ENCODE results near the gene RBBP5. TPM values are rescaled to one million over a fixed set of nuclear protein-coding genes. Genes with fewer than 3 reads are reported as not detected.
A peak's percentile ranks its signal among the peaks of the same experiment; 100 is the strongest.

The RBBP5 gene
- total RNA-seq, 3 donors from 2014 or later (not counting 1 experiment from before 2014, with no cell fraction given), result 13.9 to 18.2 (median 17.8) TPM

DNA sequence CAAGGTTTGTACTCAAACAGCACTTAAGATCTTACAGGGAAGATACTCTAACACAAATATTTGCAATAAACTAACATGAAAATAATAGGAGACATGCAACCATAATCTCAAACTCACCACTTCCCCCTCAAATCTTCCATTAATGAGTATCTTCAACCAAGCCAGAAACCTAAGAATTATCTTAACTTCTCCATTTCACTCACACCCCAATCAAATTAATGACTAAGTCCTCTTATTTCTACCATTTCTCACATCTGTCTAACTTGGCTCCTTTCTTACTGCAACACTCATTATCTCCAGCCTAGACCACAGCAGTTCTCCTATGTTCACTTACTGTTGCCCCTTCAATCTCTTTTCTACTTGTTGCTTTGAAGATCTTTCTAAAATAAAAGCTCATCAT lies 10.4 kb downstream of the RBBP5 start:
- H3K9me3 ChIP-seq (ENCODE audit: control insufficient read depth, insufficient read depth, low read length), result no peaks in the 10 kb centered on the region
- no peaks in the 10 kb centered on the region for H3K27me3 Mint-ChIP-seq (ENCODE audit: low read depth in 2 of 2)
- H3K4me3 Mint-ChIP-seq, result no peak overlapping the region
- no peaks in the 10 kb centered on the region for H3K36me3 Mint-ChIP-seq
- no peaks in the 10 kb centered on the region for H3K27me3 ChIP-seq (ENCODE audit: control insufficient read depth, insufficient read depth, low read length)
- intact Hi-C loops (cut with micrococcal nuclease), result no loop called here
- H3K27ac Mint-ChIP-seq, result no peak overlapping the region
- H3K9me3 Mint-ChIP-seq, result no peaks in the 10 kb centered on the region
- no peaks in the 10 kb centered on the region for H3K4me1 ChIP-seq (ENCODE audit: control insufficient read depth, insufficient read depth, low read length)
- ATAC-seq (no peak), DNase-seq (no peak)
- no peak overlapping the region for H3K27ac ChIP-seq (ENCODE audit: low read length)
- H3K4me1 Mint-ChIP-seq, result peaks cover 5 to 6% of the 10 kb centered on the region in 2 donors
- no peak for TF ChIP-seq CTCF (IDR thresholded peaks at IDR 0.05)
- H3K4me3 ChIP-seq (ENCODE audit: low read length), result no peak overlapping the region
- peaks cover 47% of the 10 kb centered on the region for H3K36me3 ChIP-seq (ENCODE audit: control insufficient read depth, insufficient read depth, low read length)

GRCh38 chr1:205109711-205110110 lies 12.1 kb downstream of the RBBP5 start:
- H3K9me3 Mint-ChIP-seq, result no peaks in the 10 kb centered on the region
- WGBS (ENCODE audit: insufficient coverage), result 97% methylated on average over 5 of the region's 5 CpGs
- Histone ChIP-seq H3K36me3 (ENCODE audit: control insufficient read depth, insufficient read depth, low read length) (peaks cover 50% of the 10 kb centered on the region), H3K4me1 (ENCODE audit: control insufficient read depth, insufficient read depth, low read length) (no peaks in the 10 kb centered on the region), H3K4me3 (ENCODE audit: low read length) (no peak overlapping the region), H3K27me3 (ENCODE audit: control insufficient read depth, insufficient read depth, low read length) (no peaks in the 10 kb centered on the region), H3K27ac (ENCODE audit: low read length) (no peak overlapping the region), H3K9me3 (ENCODE audit: control insufficient read depth, insufficient read depth, low read length) (no peaks in the 10 kb centered on the region)
- no peaks in the 10 kb centered on the region for H3K27me3 Mint-ChIP-seq (ENCODE audit: low read depth in 2 of 2)
- TF ChIP-seq CTCF (IDR thresholded peaks at IDR 0.05), result no peak
- no peak overlapping the region for H3K27ac Mint-ChIP-seq
- no peak for DNase-seq
- no peak overlapping the region for H3K4me3 Mint-ChIP-seq
- peaks cover 6% of the 10 kb centered on the region for H3K36me3 Mint-ChIP-seq
- peaks cover 5 to 6% of the 10 kb centered on the region in 2 donors for H3K4me1 Mint-ChIP-seq
- intact Hi-C loops (cut with micrococcal nuclease), result no loop called here
- no peak for ATAC-seq

DNA sequence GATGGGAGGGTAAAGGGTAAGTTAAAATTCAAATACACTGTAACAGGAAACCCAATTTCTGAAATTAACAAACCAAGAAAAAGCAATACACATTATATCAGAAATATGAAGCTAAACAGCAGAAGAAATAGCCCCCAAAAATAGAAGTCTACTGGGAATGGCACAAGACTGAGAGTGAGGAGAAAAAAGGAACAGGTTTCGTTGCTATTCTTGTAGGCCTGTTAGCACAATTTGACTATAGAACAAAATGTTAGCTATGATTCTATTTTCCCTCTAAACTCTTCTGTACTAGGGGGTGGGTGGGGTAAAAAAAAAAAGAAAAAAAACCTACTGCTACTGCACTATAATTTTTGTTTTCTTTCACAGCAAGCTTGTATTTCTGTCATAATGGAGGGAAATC lies 12.5 kb downstream of the RBBP5 start:
- Histone ChIP-seq H3K4me3 (ENCODE audit: low read length) (no peak overlapping the region), H3K4me1 (ENCODE audit: control insufficient read depth, insufficient read depth, low read length) (no peaks in the 10 kb centered on the region), H3K36me3 (ENCODE audit: control insufficient read depth, insufficient read depth, low read length) (peaks cover 49% of the 10 kb centered on the region), H3K27ac (ENCODE audit: low read length) (no peak overlapping the region), H3K9me3 (ENCODE audit: control insufficient read depth, insufficient read depth, low read length) (no peaks in the 10 kb centered on the region), H3K27me3 (ENCODE audit: control insufficient read depth, insufficient read depth, low read length) (no peaks in the 10 kb centered on the region)
- no CpG with 5 or more reads among the region's 1 CpG for WGBS (ENCODE audit: insufficient coverage)
- H3K4me3 Mint-ChIP-seq, result no peak overlapping the region
- no peaks in the 10 kb centered on the region for H3K9me3 Mint-ChIP-seq
- H3K4me1 Mint-ChIP-seq, result peaks cover 5 to 6% of the 10 kb centered on the region in 2 donors
- DNase-seq, result no peak
- H3K36me3 Mint-ChIP-seq, result peaks cover 6% of the 10 kb centered on the region
- H3K27ac Mint-ChIP-seq, result peak overlapping the region; percentile 21 to 27
- TF ChIP-seq CTCF (IDR thresholded peaks at IDR 0.05), result no peak
- no peaks in the 10 kb centered on the region for H3K27me3 Mint-ChIP-seq (ENCODE audit: low read depth in 2 of 2)
- ATAC-seq, result no peak
- intact Hi-C loops (cut with micrococcal nuclease), result no loop called here

- WGBS (ENCODE audit: insufficient coverage), result 94% methylated on average over 4 of the region's 4 CpGs
- intact Hi-C loops (cut with micrococcal nuclease), result no loop called here
- Histone ChIP-seq H3K27me3 (ENCODE audit: control insufficient read depth, insufficient read depth, low read length) (no peaks in the 10 kb centered on the region), H3K4me3 (ENCODE audit: low read length) (no peak overlapping the region), H3K9me3 (ENCODE audit: control insufficient read depth, insufficient read depth, low read length) (no peaks in the 10 kb centered on the region), H3K36me3 (ENCODE audit: control insufficient read depth, insufficient read depth, low read length) (peaks cover 46% of the 10 kb centered on the region), H3K27ac (ENCODE audit: low read length) (no peak overlapping the region), H3K4me1 (ENCODE audit: control insufficient read depth, insufficient read depth, low read length) (no peaks in the 10 kb centered on the region)
- Mint-ChIP-seq H3K27ac (peak overlapping the region in 1 of 2 donors; percentile 27), H3K27me3 (ENCODE audit: low read depth in 2 of 2) (no peaks in the 10 kb centered on the region), H3K36me3 (peaks cover 12% of the 10 kb centered on the region), H3K4me1 (peaks cover 5 to 6% of the 10 kb centered on the region in 2 donors), H3K9me3 (no peaks in the 10 kb centered on the region), H3K4me3 (no peak overlapping the region)
- no peak for TF ChIP-seq CTCF (IDR thresholded peaks at IDR 0.05)
- ATAC-seq, result no peak
- no peak for DNase-seq
Observed at GRCh38 chr1:205108464-205108863, 13.3 kb downstream of the RBBP5 start.

Measured in natural killer cell (primary cell).